OCI-LY3 (cell line): ENCODE measurements around the gene SAE1.

Experiments used
- H2AFZ ChIP-seq: fragments of 200-600, 300-600 bp; shearing (Covaris generic); 2 replicates; pipeline ENCODE4 v1.6.0; 2014; ENCODE audit warnings: antibody characterized with exemption, low read depth, low read length
- H3K27ac ChIP-seq: fragments of 200-600, 300-600 bp; sonication (generic); 2 replicates; pipeline ENCODE4 v1.5.1; 2014; ENCODE audit warnings: mild to moderate bottlenecking, low read length, moderate library complexity, mixed read lengths
- H3K27me3 ChIP-seq: fragments of 200-600, 300-600 bp; sonication (generic); 2 replicates; pipeline ENCODE4 v1.6.1; 2014; ENCODE audit warnings: low read depth, low read length, mixed read lengths
- H3K36me3 ChIP-seq: fragments of 200-600, 300-600 bp; sonication (generic); replicated peaks from 2 replicates; pipeline ENCODE3; 2014; ENCODE audit warnings: low read depth, low read length, mixed read lengths
- H3K4me1 ChIP-seq: fragments of 300-600, 200-600 bp; sonication (generic); 2 replicates; pipeline ENCODE4 v1.6.1; 2014; ENCODE audit warnings: low read length, mixed read lengths
- H3K4me2 ChIP-seq: fragments of 200-600, 300-600 bp; sonication (generic); 2 replicates; pipeline ENCODE4 v1.6.1; 2014; ENCODE audit warnings: low read length, mixed read lengths
- H3K4me3 ChIP-seq: fragments of 300-600, 200-600 bp; sonication (generic); 2 replicates; pipeline ENCODE4 v1.5.1; 2014; ENCODE audit warnings: antibody characterized with exemption, mild to moderate bottlenecking, low read length, moderate library complexity
- H3K79me2 ChIP-seq: fragments of 300-600, 200-600 bp; shearing (Covaris generic); 2 replicates; pipeline ENCODE4 v1.6.1; 2014; ENCODE audit warnings: mild to moderate bottlenecking, low read length, mixed read lengths
- H3K9ac ChIP-seq: fragments of 300-600, 200-600 bp; shearing (Covaris generic); 2 replicates; pipeline ENCODE4 v1.6.0; 2014; ENCODE audit warnings: mild to moderate bottlenecking, low read length, moderate library complexity
- H3K9me3 ChIP-seq: fragments of 200-600, 300-600 bp; shearing (Covaris generic); 2 replicates; pipeline ENCODE4 v1.6.1; 2014; ENCODE audit warnings: low read length, mixed read lengths; ENCODE audit not compliant: insufficient read depth
- H4K20me1 ChIP-seq: fragments of 200-600, 300-600 bp; sonication (generic); 2 replicates; pipeline ENCODE4 v1.6.1; 2016; ENCODE audit warnings: low read length, mixed read lengths; ENCODE audit not compliant: insufficient read depth
- CTCF ChIP-seq: fragments of 200-600, 300-600 bp; sonication (generic); IDR thresholded peaks from 2 replicates; pipeline ENCODE4 v1.5.1; 2014; ENCODE audit warnings: antibody characterized with exemption, low read length, low read depth
- EZH2phosphoT487 ChIP-seq: fragments of 200-600 bp; shearing (Covaris generic); IDR thresholded peaks from 2 replicates; pipeline ENCODE4 v1.6.1; 2018; ENCODE audit warnings: antibody characterized with exemption, mixed run types, low read depth

Gene SAE1

GRCh38 chr19:47086280-47086679, 44.4 kb upstream of the SAE1 start:
- peaks cover 69% of the 10 kb centered on the region for H3K36me3 ChIP-seq
- H3K9me3 ChIP-seq = no peaks in the 10 kb centered on the region
- peaks cover 11% of the 10 kb centered on the region; the same call in 1 of the 2 replicates for H3K79me2 ChIP-seq
- H3K4me1 ChIP-seq = no peaks in the 10 kb centered on the region
- H3K4me2 ChIP-seq = no peak overlapping the region
- no peaks in the 10 kb centered on the region for H3K27me3 ChIP-seq
- H2AFZ ChIP-seq = no peak overlapping the region
- H4K20me1 ChIP-seq = peaks cover 7% of the 10 kb centered on the region
- no peak overlapping the region for H3K9ac ChIP-seq
- H3K27ac ChIP-seq = no peak overlapping the region
- H3K4me3 ChIP-seq = no peak overlapping the region
- TF ChIP-seq CTCF = no peak
- TF ChIP-seq EZH2phosphoT487 = no peak

- Histone ChIP-seq H4K20me1 (peaks cover 14% of the 10 kb centered on the region), H3K36me3 (peaks cover 65% of the 10 kb centered on the region), H3K79me2 (peaks cover 36% of the 10 kb centered on the region), H2AFZ (no peak overlapping the region), H3K9me3 (no peaks in the 10 kb centered on the region), H3K27me3 (no peaks in the 10 kb centered on the region), H3K4me2 (no peak overlapping the region), H3K4me3 (no peak overlapping the region), H3K4me1 (no peaks in the 10 kb centered on the region), H3K9ac (no peak overlapping the region), H3K27ac (no peak overlapping the region)
- no peak for TF ChIP-seq EZH2phosphoT487
- TF ChIP-seq CTCF = no peak
Observed at GRCh38 chr19:47089767-47090350, 40.8 kb upstream of the SAE1 start.

- H4K20me1 ChIP-seq = peaks cover 45% of the 10 kb centered on the region
- no peak overlapping the region for H3K27ac ChIP-seq
- H3K79me2 ChIP-seq = peaks cover 70% of the 10 kb centered on the region
- H3K4me1 ChIP-seq = no peaks in the 10 kb centered on the region
- no peak overlapping the region for H3K9ac ChIP-seq
- TF ChIP-seq EZH2phosphoT487 (no peak), CTCF (no peak)
- H3K36me3 ChIP-seq = peaks cover 66% of the 10 kb centered on the region
- no peaks in the 10 kb centered on the region for H3K27me3 ChIP-seq
- H2AFZ ChIP-seq = no peak overlapping the region
- H3K4me3 ChIP-seq = no peak overlapping the region
- H3K9me3 ChIP-seq = no peaks in the 10 kb centered on the region
- H3K4me2 ChIP-seq = no peak overlapping the region
Observed at GRCh38 chr19:47093254-47093653, 37.4 kb upstream of the SAE1 start.

- no peak overlapping the region for H3K4me3 ChIP-seq
Observed at GRCh38 chr19:47093841-47094240, 36.8 kb upstream of the SAE1 start.

More at GRCh38 chr19:47093841-47094240, 36.8 kb upstream of the SAE1 start:
- H4K20me1 ChIP-seq = peaks cover 49% of the 10 kb centered on the region
- no peaks in the 10 kb centered on the region for H3K4me1 ChIP-seq
- H3K79me2 ChIP-seq = peaks cover 76% of the 10 kb centered on the region
- H3K27ac ChIP-seq = no peak overlapping the region
- TF ChIP-seq EZH2phosphoT487 (no peak), CTCF (no peak)
- H3K9me3 ChIP-seq = no peaks in the 10 kb centered on the region
- H3K36me3 ChIP-seq = peaks cover 66% of the 10 kb centered on the region
- no peaks in the 10 kb centered on the region for H3K27me3 ChIP-seq
- no peak overlapping the region for H3K9ac ChIP-seq
- H3K4me2 ChIP-seq = no peak overlapping the region
- no peak overlapping the region for H2AFZ ChIP-seq
